ENCODE results near the gene LRRC2.
A peak's percentile ranks its signal among the peaks of the same experiment; 100 is the strongest.
"Not testable (repeated sequence)": the region's sequence is repeated elsewhere in the genome, so short reads cannot be mapped to it uniquely, and the experiment has no call there.

The LRRC2 gene

DNA sequence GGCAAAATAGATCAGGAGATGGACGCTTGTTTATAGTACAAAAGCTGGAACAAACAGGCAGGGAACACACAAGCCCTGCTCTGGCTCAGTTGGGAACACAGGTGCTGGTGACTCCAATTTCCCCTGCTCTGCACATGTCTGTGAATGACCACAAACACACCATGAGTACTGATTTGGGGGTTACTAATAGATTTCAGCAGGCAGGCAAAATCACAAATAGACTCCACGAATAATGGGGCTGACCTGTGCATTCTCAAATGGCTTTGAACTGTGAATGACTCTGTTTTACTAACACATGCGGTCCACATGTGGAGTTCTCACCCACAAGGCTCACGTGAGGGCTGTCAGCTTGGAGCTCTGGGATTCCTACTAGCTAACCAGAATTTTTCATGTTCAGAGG lies 64.4 kb downstream of the LRRC2 start:
- no peak for DNase-seq
- intact Hi-C loops (cut with DNase I) = no loop called here

DNA sequence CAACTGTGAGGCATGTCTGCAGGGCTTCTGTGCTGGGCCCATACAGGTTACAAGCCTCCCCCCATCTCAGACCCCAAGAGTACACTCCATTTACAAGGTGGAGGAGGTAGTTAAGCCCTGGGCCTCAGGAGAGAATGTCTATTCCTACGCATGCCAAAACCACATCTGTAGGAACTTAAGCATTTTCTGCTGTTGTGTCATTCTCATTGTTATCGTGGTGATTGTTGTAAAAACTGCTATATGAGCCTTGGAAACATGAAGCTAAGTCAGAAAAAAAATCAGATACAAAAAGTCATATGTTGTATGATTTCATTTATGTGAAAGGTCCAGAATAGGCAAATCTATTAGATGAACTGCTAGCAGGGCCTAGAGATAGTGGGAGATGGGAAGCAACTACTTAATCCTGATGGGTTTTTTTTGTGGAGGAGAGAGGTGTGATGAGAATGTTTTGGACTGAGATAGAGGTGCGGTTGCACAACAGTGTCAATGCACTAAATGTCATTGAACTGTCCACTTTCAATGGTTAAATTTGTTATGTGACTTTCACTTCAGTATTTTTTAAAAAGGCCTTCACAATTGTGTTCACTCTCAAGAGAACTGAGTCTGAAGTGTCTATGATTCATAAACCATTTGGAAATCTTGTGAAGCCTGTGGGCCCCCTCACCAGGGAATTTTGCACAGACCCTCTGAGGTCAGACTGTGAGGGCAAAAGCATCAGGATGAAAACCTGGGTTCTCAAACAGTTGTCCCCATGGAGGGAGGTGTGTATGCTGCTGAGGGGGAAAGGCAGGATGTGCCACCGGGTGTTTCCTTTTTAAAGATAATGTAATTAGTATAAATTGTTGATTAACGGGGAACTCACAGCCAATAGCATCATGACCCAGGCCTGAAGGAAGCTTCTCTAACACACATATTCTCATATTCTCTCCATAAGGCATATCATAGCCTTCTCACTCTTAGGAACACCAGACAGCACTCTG lies 65.2 kb downstream of the LRRC2 start:
- DNase-seq = no peak
- intact Hi-C loops (cut with DNase I) = no loop called here

DNA sequence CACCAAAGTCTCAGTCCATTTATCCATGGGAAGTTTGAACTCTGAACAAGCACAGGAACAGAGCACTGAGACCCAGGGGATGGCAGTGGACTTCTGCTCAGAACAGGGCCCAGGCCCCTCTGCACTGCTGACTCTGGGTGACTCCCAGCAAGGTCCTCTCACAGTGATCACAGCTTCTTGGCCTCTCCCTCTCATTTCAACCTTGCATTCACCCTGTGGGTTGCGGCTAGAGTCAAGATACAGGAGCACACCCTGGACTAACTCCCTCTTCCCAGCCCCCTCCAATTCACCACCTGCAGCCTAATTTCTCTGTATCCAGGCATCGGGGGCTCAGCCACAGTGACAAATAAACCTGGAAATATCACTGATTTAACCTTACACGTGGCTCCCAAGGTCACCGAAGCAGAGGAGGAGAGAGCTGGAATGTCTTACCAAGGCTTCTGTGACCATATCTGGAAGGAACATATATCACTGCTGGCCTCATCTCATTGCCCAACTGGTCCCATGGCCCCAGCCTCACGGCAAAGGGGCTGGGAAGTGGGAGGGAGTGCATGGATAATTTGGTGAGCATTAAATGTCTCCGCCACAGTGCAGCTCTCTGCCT lies 67.1 kb downstream of the LRRC2 start:
- intact Hi-C loops (cut with DNase I) = no loop called here

DNA sequence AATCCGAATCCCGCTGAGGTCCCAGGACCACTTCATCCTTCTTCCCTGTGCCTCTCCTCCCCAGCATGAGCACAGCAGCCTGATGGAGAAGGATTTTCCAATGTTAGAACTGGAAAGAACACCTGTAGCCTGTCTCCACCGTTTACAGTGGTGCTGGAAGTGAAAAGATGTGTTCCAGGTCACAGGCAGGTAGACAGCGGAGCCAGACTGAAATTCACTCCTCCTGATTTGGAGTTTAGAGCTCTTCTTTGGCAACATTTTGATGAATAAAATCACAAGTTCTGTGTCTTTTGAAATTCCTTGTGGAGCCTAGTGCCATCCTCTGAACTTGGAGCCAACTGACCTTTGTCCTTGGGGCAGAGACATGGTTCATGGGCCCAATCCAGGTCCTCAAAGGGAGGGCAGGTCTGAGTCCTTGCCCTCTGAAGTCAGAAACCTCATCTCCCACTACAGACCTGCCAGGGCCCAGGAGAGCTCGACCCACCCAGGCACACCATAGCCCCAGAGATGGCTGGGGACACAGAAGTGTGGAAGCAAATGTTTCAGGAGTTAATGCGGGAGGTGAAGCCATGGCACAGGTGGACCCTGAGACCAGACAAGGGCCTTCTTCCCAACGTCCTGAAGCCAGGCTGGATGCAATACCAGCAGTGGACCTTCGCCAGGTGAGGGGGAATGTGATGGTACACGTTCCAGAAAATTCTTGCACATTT lies 68.4 kb downstream of the LRRC2 start, which contains the start of gene RTP3:
Gene RTP3, plus strand, starts transcription at position 421 of the 710 bp plus-strand sequence. Its CDS starts 87 bp downstream, at position 508.
- DNase-seq = no peak
- intact Hi-C loops (cut with DNase I) = no loop called here

More for the DNA sequence above, 67.1 kb downstream of the LRRC2 start:
- no peak for DNase-seq

DNA sequence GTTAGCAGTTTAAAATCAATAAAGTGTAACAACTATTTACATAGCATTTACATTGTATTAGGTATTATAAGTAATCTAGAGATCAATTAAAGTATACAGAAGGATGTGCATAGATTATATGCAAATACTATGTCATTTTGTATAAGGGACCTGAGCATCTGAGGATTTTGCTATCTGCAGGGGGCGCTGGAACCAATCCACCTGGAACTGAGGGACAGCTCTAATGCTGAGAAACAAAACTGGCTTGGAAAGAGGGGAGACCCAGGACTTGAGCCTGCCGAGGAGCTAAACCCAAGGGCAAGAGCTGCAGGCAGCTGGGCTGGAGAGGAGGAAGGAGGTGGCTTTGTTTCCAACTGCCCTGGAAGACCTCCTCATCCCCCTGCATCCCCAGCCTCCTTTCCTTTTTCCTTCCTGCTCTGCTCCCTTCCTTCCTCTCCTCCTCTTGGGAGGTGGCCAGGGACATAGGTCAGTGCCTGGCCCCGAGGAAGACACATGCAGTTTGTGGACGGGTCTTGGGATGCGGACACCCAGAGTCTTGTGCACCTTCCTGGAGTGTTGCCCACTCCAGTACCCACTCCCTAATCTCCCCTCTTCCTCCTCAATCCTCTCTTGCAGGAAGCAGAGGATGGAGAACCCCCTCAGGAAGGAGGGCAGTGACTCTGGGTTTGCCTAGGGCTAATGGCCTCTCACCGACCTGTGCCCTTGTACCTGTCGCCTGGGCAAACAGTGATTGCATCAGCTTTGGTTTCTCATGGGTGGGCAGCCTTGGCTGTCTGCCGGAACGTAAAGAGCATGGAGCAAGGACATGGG lies 69.2 kb downstream of the LRRC2 start:
- intact Hi-C loops (cut with DNase I) = no loop called here
- DNase-seq = no peak

DNA sequence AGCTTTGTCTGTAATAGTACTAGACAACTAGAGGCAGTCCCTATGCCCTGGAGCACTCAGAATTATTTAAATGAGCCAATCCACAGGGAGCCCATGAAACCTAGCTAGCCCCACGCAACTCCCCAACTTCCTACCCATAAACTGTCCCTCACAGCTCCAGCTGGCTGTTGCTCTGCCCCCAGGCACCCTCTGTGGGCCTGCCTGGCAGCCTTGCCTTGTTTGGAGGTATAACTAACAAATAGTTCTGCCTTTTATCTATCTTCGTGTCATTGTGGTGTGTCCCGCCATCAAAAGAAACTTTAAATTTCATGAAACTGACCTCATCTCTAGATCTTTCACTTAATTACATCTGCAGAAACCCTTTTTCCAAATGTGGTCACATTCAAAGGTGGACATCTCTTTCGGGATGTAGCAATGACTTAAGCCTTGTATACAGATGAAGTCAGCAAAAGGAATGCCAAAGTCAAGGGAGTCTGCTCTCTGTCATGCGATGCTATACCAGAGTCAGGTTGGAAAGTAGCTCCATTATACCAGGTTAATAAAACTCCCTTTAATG lies 70.1 kb downstream of the LRRC2 start:
- DNase-seq = no peak
- intact Hi-C loops (cut with DNase I) = no loop called here

DNA sequence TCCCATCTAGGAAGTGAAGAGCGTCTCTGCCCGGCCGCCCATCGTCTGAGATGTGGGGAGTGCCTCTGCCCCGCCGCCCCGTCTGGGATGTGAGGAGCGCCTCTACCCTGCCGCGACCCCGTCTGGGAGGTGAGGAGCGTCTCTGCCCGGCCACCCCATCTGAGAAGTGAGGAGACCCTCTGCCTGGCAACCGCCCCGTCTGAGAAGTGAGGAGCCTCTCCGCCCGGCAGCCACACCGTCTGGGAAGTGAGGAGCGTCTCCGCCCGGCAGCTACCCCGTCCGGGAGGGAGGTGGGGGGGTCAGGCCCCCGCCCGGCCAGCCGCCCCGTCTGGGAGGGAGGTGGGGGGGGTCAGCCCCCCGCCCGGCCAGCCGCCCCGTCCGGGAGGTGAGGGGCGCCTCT lies 71.6 kb downstream of the LRRC2 start:
- intact Hi-C loops (cut with DNase I); DNase-seq: not testable (repeated sequence)

DNA sequence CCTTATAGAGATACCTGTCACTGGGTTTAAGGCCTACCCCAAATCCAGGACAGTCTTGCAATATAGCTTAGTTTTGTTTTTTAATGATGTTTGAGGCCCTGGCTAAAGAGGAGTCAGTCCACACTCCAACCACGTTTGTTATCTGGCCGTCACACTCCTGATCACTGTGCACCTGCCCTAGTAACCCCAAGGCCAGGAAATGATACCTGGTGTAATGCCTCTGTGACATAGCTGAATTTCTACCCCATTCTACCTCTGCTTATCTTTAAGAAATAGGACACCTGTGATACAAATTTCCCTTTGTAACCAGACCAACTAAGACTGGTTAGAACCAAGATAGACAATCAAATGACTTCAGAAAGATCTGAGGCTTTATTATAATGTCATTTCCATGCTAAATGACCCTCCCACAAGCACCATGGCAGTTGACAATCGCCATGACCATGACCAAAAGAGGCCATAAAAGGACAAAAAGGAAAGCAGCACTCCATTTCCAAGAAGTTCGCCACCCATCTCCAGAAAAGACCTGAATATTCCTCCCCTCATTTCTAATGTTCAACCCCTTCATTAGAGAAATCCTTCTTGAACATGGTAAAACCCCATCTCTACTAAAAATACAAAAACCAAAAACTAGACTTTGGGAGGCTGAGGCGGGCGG lies 73.1 kb downstream of the LRRC2 start:
- DNase-seq = no peak
- intact Hi-C loops (cut with DNase I) = no loop called here

DNA sequence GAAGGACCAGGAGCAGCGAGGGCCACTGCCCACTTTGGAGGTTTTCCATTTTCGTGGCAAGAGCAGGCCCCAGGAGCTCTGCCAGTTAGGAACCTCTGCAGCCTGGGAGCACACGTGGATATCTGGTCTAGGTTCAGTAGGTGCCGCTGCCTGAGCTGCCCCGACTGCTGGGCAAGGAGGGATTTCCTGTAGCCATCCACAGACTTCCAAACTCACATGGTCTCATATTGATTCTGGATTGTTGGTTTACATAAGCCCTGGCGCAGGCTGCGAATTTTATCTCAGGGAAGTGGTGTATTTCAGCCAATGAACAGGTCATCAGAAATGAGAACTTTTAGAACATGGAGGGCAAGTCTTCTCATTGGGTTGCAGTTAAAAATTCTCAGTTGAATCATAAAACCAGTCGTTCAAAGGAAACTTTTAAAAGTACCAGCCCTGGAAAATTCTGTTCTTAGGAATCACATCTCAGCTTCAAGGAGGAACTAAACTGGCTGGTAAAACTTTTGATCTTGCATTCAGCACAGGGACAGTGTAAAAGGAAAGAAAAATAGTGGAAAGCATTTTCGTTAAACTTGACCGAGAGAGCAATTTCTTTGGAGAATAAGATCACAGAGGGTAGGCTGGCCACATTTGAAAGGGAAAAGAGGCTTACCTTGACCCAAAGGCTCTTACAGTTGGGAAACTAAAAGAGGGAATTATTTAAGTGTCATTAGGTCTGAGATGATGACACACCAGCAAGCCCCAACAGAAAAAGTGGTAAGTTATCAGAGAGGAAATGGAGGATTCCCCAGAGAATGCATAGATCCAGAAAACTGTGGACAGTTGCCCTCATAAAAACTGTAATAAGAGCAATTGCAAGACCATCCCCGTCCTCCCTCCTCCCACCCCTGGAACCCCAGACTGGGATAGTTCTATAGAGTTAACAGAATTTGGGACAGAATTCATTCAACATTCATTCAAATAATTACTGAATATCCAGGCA lies 74.7 kb downstream of the LRRC2 start:
- no peak for DNase-seq
- intact Hi-C loops (cut with DNase I) = no loop called here

DNA sequence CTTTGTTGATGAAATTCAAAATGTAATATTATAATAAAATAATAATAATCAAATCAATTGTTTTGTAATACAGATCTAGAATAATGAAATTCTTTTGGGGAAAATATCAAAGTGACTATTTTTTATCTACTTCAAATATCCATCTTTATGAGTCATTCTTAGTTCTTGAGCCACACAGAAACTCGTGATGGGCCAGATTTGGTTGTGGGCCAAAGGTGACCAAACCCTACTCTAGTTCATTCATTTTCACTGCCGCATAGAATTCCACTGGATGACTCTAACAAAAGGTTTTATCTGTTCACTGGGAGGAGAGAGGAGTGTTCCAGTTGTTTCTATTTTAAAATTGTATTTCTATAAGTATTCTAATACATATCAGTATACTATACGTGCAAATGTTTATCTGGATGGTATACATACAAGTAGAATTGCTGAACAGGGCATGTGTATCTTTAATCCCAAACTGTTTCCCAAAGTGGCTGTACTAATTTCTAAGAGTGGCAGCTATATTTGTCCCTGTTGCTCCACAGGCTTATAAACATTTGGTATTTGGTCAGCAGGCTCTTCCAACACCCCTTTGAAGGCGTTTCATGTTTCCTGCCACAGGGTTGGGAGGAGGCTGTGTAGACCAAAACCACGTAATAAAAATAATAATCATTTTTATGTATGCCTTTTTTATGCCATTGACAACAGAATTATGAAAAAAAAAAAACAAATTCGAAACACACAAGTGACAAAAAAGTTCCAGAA lies 75.6 kb downstream of the LRRC2 start:
- intact Hi-C loops (cut with DNase I) = no loop called here
- DNase-seq = no peak

DNA sequence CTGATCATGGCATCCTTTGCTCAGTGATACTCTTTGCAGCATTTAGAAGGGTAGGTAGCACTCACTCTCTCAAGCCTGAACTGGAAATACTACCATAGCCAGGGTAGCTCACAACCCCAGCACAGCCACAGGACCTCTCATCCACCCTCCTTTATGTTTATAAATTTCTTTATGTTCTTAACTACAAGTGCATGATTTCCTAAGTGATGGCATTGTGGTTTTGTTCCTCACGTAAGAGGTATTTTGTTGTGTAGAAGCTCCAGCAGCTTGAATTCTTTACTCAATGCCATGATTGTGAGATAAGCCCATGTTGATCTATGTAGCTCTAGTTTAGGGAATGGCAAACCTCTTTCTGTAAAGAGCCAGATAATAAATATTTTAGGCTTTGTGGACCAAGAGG lies 76.2 kb downstream of the LRRC2 start:
- intact Hi-C loops (cut with DNase I) = loop anchor here (2.0 to 10.0 kb wide), 2 partner anchors 139 to 205 kb away; partner anchors contain the start of gene ALS2CL
- no peak for DNase-seq

DNA sequence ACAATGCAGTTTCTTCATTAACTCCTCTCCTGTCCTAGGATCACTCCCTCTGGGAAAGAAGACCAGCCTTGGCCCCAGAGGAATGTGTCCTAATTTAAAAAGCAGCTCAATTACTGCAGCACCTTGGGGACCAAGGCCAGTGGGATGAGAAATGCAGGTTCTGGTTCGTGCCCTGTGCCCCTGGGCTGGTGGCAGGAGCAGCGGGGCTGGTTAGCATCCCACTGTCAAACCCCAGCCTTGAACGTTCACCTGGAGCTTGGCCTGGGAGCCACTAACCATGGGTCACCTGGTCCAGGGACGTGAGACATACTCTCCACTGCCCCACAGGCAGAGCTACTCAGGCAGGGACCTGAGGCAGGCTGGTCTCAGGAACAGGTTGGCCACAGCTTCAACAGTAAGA lies 76.7 kb downstream of the LRRC2 start:
- no peak for DNase-seq
- intact Hi-C loops (cut with DNase I) = loop anchor here (2.0 to 10.0 kb wide), 2 partner anchors 139 to 205 kb away; partner anchors contain the start of gene ALS2CL

DNA sequence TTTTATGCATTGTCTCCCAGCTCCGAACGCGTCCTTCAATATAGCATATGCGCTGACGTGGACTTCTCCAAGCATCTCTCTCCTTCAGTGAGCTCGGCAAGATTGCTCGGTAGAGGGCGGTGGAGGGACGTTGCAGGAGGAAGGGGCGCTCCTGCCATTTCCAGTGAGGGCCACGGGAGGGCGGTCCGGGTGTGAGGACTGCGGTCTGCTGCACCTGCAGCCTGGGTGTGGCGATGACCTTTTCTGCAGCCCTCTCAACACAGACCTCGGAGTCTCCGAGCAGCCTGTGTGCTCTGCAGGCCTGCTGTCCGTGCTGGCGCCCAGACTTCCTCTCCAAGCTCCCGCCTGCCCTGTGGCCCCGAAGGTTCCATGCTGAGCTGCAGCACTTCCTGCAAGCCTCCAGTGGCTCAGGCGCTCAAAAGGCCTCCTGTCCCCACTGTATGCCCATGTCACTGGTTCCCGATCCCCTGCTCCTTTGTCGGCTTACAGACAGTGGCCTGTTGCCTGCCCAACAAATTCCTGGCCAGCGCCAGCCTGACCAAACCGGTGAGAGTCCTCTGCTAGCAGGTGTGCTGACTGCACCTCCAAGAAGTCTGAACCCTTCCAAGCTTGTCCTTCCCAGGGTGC lies 77.3 kb downstream of the LRRC2 start:
- peak; percentile 65 to 98 (median 91) for DNase-seq
- intact Hi-C loops (cut with DNase I) = loop anchor here (2.0 to 10.0 kb wide), 2 partner anchors 140 to 206 kb away; partner anchors contain the start of gene ALS2CL

DNA sequence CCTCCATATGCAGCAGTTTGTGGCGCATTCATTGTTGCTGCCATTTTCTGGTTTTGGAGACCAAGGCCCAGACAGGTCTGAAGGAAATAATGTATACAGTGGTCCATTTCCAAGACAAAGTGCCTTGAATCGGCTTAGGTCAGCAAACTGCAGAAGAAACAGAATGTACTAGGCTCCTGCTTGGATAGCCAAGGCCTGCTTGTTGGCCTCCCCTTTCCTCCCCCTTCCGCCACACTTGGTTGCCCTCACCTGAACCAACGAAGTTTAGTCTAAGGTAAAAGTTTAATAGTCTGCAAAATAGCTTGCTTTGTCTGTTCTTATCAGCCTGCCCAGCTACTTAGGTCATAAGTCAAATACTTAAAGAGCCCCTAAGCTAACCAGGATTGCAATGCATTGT lies 80.3 kb downstream of the LRRC2 start:
- DNase-seq = no peak
- intact Hi-C loops (cut with DNase I) = loop anchor here (10.0 kb wide), 1 partner anchor 209 kb away; the partner anchor contains the start of gene ALS2CL

DNA sequence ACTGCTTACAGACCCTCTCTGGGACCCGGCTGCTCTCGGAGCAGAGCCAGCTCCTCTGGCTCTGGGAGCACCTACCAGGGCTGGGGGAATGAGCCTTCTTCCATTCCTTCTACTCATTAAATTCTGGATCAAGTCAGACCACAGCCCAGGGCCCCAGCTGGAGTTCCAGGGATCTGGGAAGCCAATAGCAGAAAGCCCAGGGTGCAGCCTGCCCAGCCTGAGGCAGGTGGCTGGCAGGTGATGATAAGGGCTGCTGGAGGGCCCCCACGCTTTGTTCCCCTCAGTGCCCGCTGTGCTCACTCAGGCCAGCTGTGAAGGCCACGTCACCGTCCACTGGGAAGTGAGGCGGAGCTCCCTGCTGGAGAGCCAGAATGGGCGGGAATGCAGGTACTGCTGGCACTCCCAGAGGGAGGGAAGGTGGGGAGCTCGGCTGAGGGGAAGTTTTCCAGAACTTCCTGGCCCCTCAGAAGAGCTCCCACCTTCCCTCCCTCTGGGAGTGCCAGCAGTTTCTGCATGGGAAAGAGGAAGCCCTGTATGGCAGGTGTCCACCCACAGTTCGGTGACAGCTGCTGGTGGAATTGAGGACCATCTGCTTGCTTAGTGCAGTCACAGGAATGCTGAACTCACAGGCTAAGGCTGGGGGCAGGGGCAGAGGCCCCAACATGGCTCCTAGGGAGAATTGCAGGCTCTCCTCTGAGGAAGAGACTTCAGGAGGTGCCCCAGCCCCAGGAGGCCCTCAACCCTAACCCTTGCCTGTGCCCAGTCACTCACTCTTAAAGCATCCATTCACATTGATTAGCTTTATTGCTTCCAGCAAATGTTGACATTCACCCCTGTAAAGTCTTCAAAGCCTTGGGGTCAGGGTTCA lies 81.0 kb downstream of the LRRC2 start:
- DNase-seq = no peak
- intact Hi-C loops (cut with DNase I) = loop anchor here (10.0 kb wide), 1 partner anchor 210 kb away; the partner anchor contains the start of gene ALS2CL

DNA sequence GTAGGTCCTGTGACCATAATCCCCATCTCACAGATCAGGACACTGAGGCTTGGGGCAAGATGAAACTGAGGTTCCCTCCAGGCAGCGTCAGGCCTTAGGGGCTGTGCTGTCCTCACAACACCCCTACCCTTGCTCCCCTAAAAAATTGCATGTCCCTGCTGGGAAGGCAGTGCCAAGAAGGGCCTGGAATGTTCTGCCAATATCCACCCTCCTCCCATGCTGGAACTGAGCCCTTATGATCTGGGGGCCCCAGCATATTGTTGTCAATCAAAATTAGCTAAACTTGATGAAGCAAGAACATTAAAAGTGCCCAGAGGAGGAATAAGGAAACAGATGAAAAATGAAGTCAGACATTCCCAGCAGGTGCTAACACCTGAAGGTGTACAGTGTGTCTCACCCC lies 81.7 kb downstream of the LRRC2 start:
- intact Hi-C loops (cut with DNase I) = loop anchor here (10.0 kb wide), 1 partner anchor 210 kb away; the partner anchor contains the start of gene ALS2CL
- no peak for DNase-seq
